HepG2 (cell line): ENCODE data around the gene SSU72. TPM values are rescaled to one million over a fixed set of nuclear protein-coding genes. Genes with fewer than 3 reads are reported as not detected.
A peak's percentile ranks its signal among the peaks of the same experiment; 100 is the strongest.

Source experiments
- BRCA1 ChIP-seq: sonication (generic); formaldehyde crosslinking; IDR thresholded peaks from 2 replicates; pipeline ENCODE4 v1.4.0; 2020; ENCODE audit warnings: missing genetic modification reagents
- CENPX ChIP-seq: sonication (generic); formaldehyde crosslinking; IDR thresholded peaks from 2 replicates; pipeline ENCODE4 v1.9.0; 2021; ENCODE audit warnings: mild to moderate bottlenecking, missing genetic modification reagents, moderate library complexity
- MTA1 ChIP-seq: sonication (generic); formaldehyde crosslinking; IDR thresholded peaks from 2 replicates; pipeline ENCODE4 v1.4.0; 2020; ENCODE audit warnings: missing genetic modification reagents, mild to moderate bottlenecking, borderline replicate concordance
- ZNF383 ChIP-seq: sonication (generic); formaldehyde crosslinking; IDR thresholded peaks from 2 replicates; pipeline ENCODE4 v1.4.0; 2020; ENCODE audit warnings: missing genetic modification reagents, mild to moderate bottlenecking, borderline replicate concordance
- polyA plus RNA-seq, 8 experiments: library from polyadenylated mRNA; depleted of rRNA in 3 of 8; stranded (reverse) in 7 of 8; unstranded in 1 of 8; fragments of >200 nt; fragmentation: Illumina TruSeq in 4 of 8; extraction: Trizol in 4 of 8; gene quantifications; 2 replicates each; pipeline versions ENCODE4 v1.2.1 to v1.2.3, GENCODE V29; 2011 to 2016; ENCODE audit warnings: low read depth in 4 of 8, missing spikeins in 1 of 8, mixed read lengths in 1 of 8; ENCODE audit not compliant: insufficient read depth in 1 of 8
- total RNA-seq, 5 experiments: library from RNA; depleted of rRNA; stranded (reverse); fragments of >200 nt; fragmentation: Illumina TruSeq; extraction: Trizol; gene quantifications; 2 replicates each; pipeline ENCODE4 v1.2.3, GENCODE V29; 2016; ENCODE audit warnings: low read depth in 1 of 5
- TF ChIP-seq, protein P1 (sequence below): sonication (generic); formaldehyde crosslinking; IDR thresholded peaks from 2 replicates; pipeline ENCODE4 v1.9.0; 2022; ENCODE audit warnings: low read depth, missing genetic modification reagents
- TF ChIP-seq, protein P2 (sequence below): sonication (generic); formaldehyde crosslinking; IDR thresholded peaks from 2 replicates; pipeline ENCODE4 v1.4.0; 2020; ENCODE audit warnings: mild to moderate bottlenecking, low read depth, missing genetic modification reagents
- TF ChIP-seq, protein P3 (sequence below): sonication (generic); formaldehyde crosslinking; IDR thresholded peaks from 2 replicates; pipeline ENCODE4 v1.4.0; 2020; ENCODE audit warnings: mild to moderate bottlenecking, missing genetic modification reagents

SSU72 gene
- total and polyA plus RNA-seq, 2 of the 13 experiments (the other 11 are each of a cell fraction or from before 2014, with no cell fraction given): 42.8 to 67.1 TPM

DNA sequence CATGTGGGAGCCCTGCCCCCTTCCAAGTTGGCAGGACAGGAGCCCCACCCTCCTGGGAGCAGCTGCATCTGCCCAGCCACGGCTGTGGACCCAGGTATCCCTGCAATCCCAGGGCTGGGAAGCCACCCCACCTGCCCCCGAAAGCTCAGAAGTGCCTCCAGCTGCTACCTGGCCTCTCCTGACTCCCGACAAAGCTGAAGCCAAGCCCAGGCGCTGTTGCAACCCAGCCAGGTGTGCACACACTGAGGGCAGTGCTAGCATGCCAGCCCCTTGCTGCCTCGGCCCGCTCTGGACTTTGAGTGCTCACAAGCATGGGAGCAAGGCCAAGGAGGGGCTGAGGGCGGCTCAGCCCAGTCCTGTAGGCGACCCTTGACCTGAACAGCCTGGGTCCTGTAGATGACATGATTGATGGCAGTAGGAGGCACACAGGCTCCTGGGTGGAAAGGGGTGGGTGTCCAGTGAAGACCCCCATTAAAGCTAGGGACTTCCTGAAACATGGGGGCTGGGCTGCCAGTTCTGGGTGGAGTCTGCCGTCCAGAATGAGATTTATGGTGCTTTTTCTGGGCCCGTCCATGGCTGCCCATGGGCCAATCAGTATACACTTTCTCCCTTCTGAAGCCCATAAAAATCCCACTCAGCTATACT is 2.8 kb upstream of the SSU72 start (continued):
- TF ChIP-seq, protein P1, sequence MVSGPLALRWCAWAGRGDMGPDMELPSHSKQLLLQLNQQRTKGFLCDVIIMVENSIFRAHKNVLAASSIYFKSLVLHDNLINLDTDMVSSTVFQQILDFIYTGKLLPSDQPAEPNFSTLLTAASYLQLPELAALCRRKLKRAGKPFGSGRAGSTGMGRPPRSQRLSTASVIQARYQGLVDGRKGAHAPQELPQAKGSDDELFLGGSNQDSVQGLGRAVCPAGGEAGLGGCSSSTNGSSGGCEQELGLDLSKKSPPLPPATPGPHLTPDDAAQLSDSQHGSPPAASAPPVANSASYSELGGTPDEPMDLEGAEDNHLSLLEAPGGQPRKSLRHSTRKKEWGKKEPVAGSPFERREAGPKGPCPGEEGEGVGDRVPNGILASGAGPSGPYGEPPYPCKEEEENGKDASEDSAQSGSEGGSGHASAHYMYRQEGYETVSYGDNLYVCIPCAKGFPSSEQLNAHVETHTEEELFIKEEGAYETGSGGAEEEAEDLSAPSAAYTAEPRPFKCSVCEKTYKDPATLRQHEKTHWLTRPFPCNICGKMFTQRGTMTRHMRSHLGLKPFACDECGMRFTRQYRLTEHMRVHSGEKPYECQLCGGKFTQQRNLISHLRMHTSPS (CRISPR knock-in tag): 0 out of 2 replicates have a peak, but pooled peaks have one; percentile 18
- TF ChIP-seq ZNF383 (no peak), MTA1 (CRISPR knock-in tag) (peak; percentile 30; the same call in 1 of the 2 replicates), CENPX (CRISPR knock-in tag) (no peak), BRCA1 (CRISPR knock-in tag) (no peak)
- TF ChIP-seq, protein P2, sequence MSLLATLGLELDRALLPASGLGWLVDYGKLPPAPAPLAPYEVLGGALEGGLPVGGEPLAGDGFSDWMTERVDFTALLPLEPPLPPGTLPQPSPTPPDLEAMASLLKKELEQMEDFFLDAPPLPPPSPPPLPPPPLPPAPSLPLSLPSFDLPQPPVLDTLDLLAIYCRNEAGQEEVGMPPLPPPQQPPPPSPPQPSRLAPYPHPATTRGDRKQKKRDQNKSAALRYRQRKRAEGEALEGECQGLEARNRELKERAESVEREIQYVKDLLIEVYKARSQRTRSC (CRISPR knock-in tag): no peak
- TF ChIP-seq, protein P3, sequence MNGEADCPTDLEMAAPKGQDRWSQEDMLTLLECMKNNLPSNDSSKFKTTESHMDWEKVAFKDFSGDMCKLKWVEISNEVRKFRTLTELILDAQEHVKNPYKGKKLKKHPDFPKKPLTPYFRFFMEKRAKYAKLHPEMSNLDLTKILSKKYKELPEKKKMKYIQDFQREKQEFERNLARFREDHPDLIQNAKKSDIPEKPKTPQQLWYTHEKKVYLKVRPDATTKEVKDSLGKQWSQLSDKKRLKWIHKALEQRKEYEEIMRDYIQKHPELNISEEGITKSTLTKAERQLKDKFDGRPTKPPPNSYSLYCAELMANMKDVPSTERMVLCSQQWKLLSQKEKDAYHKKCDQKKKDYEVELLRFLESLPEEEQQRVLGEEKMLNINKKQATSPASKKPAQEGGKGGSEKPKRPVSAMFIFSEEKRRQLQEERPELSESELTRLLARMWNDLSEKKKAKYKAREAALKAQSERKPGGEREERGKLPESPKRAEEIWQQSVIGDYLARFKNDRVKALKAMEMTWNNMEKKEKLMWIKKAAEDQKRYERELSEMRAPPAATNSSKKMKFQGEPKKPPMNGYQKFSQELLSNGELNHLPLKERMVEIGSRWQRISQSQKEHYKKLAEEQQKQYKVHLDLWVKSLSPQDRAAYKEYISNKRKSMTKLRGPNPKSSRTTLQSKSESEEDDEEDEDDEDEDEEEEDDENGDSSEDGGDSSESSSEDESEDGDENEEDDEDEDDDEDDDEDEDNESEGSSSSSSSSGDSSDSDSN: peak; percentile 68
